ENCODE results near the gene MS4A13.
"Not testable (repeated sequence)": the region's sequence is repeated elsewhere in the genome, so short reads cannot be mapped to it uniquely, and the experiment has no call there.

MS4A13 gene, protein sequence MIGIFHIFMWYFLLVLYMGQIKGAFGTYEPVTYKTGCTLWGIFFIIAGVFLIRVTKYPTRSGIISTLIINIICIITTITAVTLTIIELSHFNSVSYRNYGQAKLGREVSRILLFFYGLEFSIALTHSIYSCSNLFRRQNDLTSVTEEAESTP

DNA sequence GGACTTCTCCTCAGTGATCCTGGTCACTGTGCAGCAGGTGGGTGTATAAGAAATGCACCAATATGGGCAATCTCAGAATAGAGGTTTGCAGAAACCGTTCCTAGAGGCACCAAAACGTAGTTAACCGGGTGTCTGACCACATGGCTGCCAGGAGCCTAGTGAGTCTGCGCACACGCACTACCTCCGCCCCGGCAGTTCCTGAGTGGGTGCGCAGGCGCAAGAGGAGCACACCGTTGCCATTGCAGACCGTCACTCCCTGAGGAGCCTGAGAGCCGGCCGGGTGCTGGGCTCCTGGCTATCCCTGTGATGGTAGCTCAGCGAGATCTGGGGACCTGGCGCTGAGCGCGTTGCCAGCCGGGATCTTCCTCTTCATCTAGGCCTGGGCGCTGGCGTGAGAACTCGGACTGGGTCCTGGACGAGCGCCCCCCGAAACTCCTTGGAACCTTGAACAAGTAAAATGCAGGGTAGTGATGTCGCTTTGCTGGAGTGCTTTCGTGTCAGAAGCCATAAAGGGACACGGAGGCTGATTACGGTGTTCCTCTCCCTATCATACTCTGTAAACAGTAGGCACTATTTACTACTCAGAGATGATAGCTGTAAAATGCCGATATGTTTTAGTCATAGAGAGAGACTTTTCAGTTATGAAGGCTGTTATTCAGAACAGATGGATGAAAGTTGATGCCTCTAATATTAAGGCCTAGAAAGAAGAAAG lies at the start of gene MS4A13:
Gene MS4A13, plus strand, starts transcription at position 249 of the 712 bp plus-strand sequence. CDS start 2,692 bp downstream, outside the sequence.
- DNase-seq (ENCODE audit: low read depth) = no peak

DNA sequence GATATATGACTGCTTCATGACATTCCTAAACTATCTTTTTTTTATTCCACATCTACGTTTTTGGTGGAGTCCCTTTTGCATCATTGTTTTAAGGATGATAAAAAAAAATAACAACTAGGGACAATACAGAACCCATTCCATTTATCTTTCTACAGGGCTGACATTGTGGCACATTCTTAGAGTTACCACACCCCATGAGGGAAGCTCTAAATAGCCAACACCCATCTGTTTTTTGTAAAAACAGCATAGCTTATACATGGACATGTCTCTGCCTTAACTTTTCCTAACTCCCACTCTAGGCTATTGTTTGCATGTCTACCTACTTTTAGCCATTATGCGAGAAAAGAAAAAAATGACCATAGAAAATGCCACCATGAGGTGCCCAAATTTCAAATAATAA lies 46.4 kb upstream of the MS4A13 start:
- no peak for DNase-seq (ENCODE audit: low read depth)

DNA sequence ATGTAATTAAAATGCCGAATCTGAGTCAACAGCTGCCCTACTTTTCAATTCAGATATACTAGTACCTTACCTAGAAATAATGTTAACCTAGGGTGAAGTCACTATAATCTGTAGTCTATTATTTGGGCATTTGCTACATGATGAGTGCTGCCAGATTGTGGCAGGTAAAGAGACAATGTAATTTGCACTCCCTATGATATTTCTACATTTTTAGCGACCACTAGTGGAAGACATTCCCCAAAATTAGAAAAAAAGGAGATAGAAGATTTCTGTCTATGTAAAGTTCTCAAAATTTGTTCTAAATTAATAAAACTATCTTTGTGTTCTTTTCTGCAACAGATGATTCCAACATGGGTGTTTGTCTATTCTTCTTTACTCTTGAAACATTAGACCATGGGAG lies 45.5 kb upstream of the MS4A13 start:
- no peak for DNase-seq (ENCODE audit: low read depth)

DNA sequence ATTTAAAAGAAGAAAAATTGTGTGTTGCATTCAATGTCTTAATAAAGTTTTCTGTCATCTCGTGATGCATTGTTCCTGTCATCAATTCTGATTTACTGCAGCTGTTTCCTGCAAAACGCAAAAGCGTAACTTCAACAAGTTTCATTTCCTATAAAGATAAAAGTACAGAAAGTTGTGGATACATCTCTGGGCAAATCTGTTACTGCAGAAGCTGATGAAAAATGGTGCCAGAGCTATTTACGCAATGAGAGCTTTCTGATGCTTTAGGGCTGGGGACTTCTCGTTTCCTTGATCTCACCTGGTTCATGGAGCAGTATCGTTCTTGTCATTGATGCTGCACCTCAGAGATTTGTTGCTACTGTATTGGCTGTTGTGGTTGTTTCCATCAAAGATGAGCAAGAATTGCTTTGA lies 38.2 kb upstream of the MS4A13 start:
- no peak for DNase-seq (ENCODE audit: low read depth)

DNA sequence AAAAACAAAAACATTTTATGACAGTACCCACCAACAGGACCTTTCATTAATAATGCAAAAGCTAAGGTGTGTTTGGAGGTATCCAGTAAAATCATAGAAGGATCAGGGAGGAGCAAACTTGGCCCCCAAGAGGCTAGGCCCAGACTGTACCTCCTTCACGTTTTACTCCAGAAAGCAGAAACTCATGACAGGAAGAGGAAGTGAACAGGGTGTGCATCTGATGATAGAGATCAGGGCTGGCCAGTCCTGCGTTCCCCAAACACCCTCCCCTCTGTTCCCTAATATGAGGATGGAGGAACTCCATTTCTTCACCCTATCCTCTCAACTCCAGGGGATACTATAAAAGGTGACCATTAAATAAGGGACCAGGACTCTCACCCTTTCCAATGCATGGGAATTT lies 32.8 kb upstream of the MS4A13 start:
- no peak for DNase-seq (ENCODE audit: low read depth)

DNA sequence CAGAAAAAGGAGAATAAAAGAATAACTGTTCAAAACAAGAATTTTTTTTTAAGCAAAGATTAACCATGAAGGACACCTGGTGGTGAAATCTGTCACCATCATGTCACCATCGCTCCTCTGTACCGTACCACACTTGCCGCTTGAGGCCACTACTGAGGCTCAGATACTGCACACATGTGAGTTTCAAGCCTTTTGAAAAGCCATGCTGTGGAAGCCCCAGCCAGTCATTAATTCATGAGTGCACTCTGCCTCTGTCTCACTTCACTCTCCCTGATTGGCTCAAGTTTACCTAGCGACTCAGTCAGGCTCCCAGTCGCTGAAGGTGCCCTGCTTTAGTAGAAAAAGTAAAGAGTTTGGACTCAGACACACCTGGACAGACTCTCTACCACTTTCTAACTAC lies 29.2 kb upstream of the MS4A13 start:
- no peak for DNase-seq (ENCODE audit: low read depth)

DNA sequence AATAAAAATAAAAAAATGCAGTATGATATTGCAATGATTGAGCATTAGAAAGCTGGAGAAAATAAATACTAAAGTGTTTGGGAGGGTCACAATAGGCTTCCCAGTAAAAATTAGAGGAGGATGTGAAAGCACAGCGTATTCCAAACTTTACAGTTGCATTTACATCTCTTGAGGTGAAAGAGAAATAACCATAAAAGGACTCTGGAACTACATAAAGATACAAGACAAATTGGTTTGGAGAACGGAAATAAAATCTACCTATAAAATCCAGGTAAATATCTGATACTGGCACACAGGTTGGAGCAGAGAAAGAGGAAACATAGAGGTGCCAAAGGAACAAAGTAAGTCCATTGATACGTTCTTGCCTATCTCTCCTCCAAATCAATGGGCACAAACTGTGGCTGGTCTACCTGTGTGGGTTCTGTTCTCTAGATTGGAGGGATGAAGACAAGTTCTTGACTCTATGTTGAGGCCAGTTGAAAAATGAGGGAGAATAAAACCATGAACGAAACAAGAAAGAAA lies 22.6 kb upstream of the MS4A13 start, which contains the start of gene MS4A12:
Gene MS4A12, plus strand, starts transcription at position 291 of the 522 bp plus-strand sequence. CDS start 4,541 bp downstream, outside the sequence.
- no peak for DNase-seq (ENCODE audit: low read depth)

DNA sequence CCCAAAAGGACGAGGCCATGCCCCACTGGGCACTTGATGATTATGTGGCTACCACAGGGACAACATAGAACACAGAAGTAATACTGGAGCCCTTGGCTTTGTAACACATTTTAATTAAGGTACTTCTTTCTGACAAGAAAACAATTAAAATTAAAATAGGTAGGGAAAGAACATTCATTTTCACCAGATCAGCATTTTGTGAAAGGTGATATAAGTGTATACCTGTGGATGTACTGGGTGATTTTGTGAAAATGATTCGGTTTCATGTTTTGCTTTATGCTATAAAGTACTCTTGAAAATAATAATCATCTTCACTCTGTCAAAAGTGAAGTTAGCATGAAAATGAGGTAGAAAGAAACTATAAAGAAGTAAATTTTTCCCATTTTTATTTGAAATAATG lies 21.7 kb upstream of the MS4A13 start:
- no peak for DNase-seq (ENCODE audit: low read depth)

DNA sequence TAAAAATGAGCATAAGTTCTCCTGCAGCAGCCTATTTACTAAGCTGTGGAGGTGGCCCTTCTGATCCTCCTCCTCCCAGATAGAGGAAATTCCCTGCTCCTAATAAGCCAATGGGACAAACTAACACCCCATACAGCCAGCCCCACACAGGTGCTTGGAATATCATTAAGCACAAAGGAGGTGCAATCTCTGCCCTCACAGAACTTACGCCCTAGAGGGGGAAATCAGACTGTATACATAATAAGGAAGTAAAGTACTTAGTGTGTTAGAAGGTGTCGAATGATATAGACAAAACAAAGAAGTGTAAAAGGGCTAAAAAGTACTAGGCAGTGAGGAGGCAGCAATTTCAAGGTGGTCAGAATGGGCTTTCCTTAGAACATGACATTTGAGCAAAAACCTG lies 16.8 kb upstream of the MS4A13 start:
- no peak for DNase-seq (ENCODE audit: low read depth)

DNA sequence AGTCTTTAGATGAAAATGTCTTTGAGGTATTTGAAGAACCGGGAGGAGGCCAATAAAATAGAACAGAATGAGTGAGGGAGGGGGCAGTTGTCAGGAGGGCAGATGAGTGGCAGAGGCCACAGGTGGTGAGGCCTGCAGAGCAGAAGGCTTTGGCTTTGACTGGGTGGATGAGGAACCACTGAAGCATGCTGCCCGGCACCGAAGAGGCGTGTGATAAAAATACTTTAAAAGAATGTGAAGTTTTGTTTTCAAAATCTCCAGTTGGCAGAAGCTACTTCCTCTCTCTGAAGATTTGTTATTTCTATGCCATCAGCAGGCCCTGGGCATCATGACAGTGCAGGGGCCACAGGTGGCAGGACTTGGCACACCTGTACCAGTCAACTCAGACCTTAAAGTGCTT lies 16.3 kb upstream of the MS4A13 start:
- DNase-seq (ENCODE audit: low read depth) = no peak

DNA sequence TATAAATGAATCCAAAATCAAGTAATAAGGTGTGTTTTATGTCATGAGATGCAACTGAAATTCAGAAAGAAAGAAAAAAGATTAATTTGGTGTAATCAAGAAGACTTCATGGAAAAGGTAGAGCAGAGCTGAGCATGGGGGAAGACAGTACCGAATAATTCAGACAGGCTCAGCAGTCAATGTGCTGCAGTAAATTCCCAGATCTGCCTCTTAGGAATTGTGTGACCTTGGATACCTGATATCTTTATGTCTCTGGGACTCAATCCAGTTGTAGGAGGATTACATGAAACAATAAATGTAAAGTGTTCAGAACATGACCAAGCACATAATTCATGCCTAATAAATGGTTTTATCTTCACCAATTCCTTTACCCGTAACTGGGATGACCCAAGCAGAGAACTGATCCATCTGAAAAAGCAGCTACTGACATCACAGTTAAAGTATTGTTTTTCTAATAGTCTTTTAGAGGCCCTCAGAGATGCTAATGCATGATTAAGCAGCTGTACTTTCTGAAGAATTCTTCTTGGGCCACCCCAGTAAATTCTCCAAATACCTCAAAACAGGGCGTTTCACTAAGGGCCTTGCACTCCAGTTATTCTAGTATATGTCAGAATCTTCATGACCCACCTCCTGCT lies 14.8 kb upstream of the MS4A13 start:
- DNase-seq (ENCODE audit: low read depth) = no peak

DNA sequence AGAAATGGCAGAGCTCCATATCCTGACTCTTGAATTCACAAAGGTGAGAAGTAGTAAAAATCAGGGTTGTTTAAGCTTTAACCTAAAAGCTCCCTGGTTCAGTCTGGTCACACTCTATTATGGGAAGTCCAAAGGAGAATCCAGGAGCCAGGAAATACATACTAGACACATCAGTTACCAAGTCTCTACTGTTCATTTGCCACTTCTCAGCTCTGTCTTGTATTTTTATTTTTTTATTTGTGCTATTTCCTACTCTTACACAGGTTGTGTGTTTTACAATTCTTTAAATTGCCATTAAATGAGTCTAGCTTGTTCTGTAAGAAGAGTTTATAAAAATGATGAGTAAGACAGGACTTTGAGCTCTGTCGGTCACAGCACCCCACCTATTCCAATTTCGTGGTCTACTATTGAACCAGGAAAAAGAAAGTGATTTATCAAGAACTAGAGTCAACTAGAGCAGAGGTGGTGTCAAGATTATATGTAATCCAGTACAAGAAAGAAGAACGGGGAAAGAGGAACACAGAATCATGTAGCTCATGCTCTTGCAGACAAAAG lies 12.9 kb upstream of the MS4A13 start:
- DNase-seq (ENCODE audit: low read depth) = no peak

DNA sequence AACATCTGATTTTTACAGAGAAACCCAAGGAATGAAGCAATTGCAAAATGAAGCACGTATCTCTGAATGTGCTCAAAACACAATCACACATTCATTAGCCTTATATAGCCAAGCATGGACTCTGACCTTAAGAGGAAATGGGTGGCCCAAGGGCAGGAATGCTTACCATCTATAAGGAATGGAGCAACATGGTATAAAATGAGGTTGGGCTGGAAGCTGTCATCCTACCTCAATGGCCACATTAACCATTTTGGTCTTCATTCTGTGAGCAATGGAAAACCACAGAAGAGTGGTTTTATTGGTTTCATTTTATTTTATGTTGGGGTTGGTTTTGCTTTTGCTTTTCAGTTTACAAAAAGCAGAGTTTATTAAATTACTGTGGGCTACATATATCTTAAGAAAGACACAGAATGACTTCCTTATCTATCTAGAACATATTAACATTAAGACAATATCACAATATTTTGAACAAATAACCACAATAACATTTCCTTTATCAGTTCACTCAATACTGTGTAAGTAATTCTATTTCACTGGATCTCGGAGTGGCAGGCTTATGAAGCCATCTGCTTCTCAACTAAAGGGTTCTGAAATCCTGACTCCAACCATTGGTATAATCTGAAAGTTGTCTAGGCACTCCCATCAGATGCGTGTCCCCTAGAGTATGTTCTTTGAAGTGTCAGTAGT lies 10.8 kb upstream of the MS4A13 start:
- DNase-seq (ENCODE audit: low read depth) = no peak

DNA sequence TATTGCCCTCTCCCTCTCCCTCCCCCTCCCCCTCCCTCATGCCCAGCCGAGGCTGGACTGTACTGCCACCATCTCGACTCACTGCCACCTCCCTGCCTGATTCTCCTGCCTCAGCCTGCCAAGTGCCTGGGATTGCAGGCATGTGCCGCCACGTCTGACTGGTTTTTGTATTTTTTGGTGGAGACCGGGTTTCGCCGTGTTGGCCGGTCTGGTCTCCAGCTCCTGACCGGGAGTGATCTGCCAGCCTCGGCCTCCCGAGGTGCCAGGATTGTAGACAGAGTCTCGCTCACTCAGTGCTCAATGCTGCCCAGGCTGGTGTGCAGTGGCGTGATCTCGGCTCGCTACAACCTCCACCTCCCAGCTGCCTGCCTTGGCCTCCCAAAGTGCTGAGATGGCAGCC lies 5.6 kb upstream of the MS4A13 start:
- not testable (repeated sequence) for DNase-seq (ENCODE audit: low read depth)

DNA sequence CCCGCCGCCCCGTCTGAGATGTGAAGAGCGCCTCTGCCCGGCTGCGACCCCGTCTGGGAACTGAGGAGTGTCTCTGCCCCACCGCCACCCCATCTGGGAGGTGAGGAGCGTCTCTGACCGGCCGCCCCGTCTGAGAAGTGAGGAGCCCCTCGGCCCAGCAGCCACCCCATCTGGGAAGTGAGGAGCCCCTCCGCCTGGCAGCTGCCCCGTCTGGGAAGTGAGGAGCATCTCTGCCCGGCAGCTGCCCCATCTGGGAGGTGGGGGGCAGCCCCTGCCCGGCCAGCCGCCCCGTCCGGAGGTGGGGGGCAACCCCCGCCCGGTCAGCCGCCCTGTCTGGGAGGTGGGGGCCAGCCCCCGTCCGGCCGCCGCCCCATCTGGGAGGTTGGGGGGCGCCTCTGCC lies 5.0 kb upstream of the MS4A13 start:
- not testable (repeated sequence) for DNase-seq (ENCODE audit: low read depth)

DNA sequence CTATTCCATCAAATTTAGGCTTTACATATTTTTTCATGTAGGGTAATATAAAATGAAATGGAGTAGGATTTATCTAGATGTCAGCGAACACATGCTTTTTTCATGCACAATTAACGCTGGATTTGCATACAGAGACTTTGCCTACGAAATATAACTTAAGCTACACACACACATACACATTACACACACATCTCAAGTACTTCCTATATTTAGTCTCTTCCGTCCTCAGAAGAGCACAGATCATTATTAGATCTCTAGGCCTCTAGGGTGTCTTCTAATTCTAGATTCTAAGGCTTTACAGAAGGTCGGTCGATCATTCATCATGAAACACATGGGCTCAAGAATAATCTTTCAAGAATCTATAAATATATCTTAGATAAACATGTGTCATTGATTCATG lies 3.8 kb upstream of the MS4A13 start:
- no peak for DNase-seq (ENCODE audit: low read depth)

DNA sequence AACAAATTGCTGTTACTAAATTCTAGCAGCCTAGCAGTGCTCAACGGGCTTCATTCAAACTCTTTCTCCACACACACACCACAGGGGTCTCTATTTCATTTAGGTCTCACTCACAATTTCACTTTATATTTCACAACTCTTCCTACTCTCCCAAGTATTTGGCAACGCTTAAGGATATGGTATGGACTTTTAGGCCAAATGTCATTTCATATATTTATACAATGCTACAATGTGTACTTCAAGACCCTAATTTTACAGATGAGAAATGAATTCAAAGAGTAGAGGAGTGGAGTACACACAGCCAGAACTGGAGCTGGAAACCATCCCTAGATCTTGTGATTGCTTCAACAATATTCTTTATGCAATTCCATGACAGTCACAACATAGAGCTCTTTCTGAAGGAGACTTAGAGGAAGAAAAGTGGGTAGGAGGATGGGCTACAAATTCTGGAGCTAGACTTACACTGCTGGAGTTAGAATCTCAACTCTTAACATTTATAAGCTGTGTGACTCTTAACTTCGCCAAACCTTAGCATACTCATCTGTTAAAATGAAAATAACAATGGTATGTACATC lies 2.5 kb upstream of the MS4A13 start:
- DNase-seq (ENCODE audit: low read depth) = no peak

DNA sequence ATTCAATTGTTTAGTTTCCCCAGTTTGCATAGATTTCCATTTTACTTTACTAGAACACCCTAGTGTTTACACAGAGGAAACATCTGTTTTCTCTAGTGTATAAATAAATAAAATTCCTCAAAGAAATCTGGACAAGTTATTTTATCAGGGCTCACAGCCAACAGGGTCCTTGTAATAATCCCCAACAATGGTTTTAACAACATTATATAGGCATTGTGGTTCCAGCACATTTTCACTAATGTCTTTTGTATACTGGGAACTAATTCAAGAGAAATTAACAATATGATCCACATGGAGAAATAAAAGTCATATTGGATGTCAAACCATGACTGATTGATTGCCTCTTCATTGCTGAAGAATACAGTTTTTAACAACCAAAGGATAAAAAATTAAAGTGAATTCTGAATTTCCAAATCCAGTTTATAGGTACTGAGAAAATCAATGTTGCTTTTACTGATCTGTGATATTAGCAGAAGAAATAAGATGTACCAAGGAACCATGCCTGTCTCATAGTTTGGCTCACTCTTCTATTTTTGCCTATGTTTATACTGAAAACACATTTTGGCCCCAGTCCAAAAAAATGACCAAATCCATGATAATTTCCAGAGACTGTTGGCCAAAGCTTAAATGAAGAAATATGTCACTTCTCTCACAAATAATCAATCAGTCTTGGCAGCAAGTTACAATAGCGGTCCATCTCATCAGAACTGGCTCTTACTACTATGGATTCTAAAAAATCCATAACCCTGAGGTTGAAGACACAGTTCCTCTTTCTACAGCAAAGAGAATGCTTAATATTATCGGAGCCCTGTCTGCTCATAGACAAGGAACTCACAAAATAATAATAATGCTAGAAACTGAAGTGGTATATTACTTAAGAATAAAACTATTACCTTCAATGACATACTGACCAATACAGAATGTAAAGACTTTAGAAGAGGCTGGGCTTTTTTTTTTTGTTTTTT lies 1.4 kb upstream of the MS4A13 start:
- no peak for DNase-seq (ENCODE audit: low read depth)

DNA sequence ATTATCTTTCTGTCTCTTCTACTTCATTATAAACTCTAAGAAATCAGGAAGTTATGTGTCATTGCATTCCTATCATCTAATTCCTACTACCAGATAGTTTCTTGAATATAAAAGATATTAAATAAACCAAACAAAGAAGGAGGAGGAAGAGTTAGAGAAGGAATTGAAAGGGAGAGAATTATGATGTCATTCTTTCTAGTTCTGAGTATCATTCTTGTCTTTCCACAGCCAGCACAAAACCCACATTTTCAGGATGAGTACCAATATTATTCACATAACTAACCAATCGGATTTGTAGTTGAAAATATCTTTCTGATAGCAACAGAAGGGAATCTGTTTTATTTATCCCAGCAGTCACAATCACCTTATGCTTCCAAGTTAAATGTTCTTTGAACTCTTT lies 13.3 kb downstream of the MS4A13 start:
- DNase-seq (ENCODE audit: low read depth) = no peak

DNA sequence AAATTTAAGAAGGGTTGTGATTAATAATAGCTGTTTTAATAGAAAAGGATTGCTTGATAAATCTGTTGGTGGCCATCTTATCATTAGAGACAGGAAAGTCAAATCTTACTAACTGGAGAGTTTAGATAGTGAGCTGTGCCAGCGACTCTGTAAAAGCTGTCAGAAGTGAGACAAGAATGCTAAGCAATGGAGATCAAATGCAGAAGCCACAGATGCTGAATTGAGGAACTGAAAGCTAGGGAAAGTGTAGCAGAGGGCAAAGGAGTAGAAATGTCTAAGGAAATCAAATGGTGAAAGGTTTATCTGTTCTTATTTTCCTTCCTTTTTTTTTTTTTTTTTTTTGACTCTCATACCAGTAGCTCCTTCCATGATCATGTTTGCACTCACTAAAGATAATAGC lies 13.7 kb downstream of the MS4A13 start:
- no peak for DNase-seq (ENCODE audit: low read depth)

Measured in stimulated activated CD8-positive, alpha-beta memory T cell treated with anti-CD3 and anti-CD28 coated beads, Interleukin-12 subunit alpha, Interleukin-12 subunit beta, amount 100 ng/mL, for 1 hour (primary cell).